Upper lobe of left lung (tissue), 6 donors: ENCODE measurements around the gene IRF4. TPM values are rescaled to one million over a fixed set of nuclear protein-coding genes. Genes with fewer than 3 reads are reported as not detected.

Source experiments
- ATAC-seq, 2 donors: fragments of 200-7000 bp; cut with Tn5 transposase; one replicate each; pipeline ENCODE4 v1.9.1; 2022; ENCODE audit warnings: mild to moderate bottlenecking in 2 of 2, moderate library complexity in 2 of 2; ENCODE audit not compliant: low FRiP score in 2 of 2
- DNase-seq, 2 donors: peaks; one replicate each; pipeline ENCODE4 v3.0.0-alpha.2; 2019 to 2020
- H3K27ac ChIP-seq, 4 donors: fragments of 200-600 bp; sonication (generic); one replicate each; pipeline ENCODE4 v1.5.1; 2016 to 2019
- H3K27me3 ChIP-seq, 4 donors: fragments of 200-600 bp; sonication (generic); one replicate each; pipeline ENCODE4 v1.5.1; 2017 to 2019
- H3K36me3 ChIP-seq, 4 donors: fragments of 200-600 bp; sonication (generic); one replicate each; pipeline ENCODE4 v1.5.1; 2016 to 2019
- H3K4me1 ChIP-seq, 4 donors: fragments of 200-600 bp; sonication (generic); one replicate each; pipeline ENCODE4 v1.5.1; 2018 to 2019
- H3K4me3 ChIP-seq, 4 donors: fragments of 200-600 bp; sonication (generic); one replicate each; pipeline ENCODE4 v1.5.1; 2017 to 2019; ENCODE audit warnings: mild to moderate bottlenecking in 2 of 4, moderate library complexity in 1 of 4
- H3K9me3 ChIP-seq, 4 donors: fragments of 200-600 bp; sonication (generic); one replicate each; pipeline ENCODE4 v1.5.1; 2018 to 2019
- CTCF ChIP-seq, 6 experiments: fragments of 450-650 bp in 4 of 6; fragments of 200-600 bp in 2 of 6; sonication (generic) in 2 of 6; IDR thresholded peaks; one replicate each; pipeline ENCODE4 v1.5.1; 2016 to 2019; ENCODE audit warnings: antibody characterized with exemption in 6 of 6
- EP300 ChIP-seq, 4 donors: sonication (generic); formaldehyde crosslinking; IDR thresholded peaks; one replicate each; pipeline ENCODE4 v1.5.1; 2017; ENCODE audit warnings: antibody characterized with exemption in 4 of 4, control low read depth in 2 of 4
- POLR2A ChIP-seq, 4 donors: fragments of 450-650 bp; IDR thresholded peaks; one replicate each; pipeline ENCODE4 v1.5.1; 2016 to 2017; ENCODE audit warnings: antibody characterized with exemption in 4 of 4, mild to moderate bottlenecking in 2 of 4
- POLR2AphosphoS5 ChIP-seq, 2 donors: sonication (generic); formaldehyde crosslinking; IDR thresholded peaks; one replicate each; pipeline ENCODE4 v1.5.1; 2017; ENCODE audit warnings: antibody characterized with exemption in 2 of 2
- WGBS, 2 donors: methylation state at CpG; one replicate each; pipeline ENCODE4 v1.1.5; 2017 to 2018; 5-methylcytosine and 5-hydroxymethylcytosine counted together
- total RNA-seq, 6 donors: library from RNA; depleted of rRNA in 4 of 6; stranded (reverse); fragments of >200 nt in 4 of 6; gene quantifications; one replicate each; pipeline versions ENCODE4 v1.1.0 to v1.2.1, GENCODE V29; 2016 to 2021
- donor health status: DM: no; HTN: no; CAD: no; lungs with moderate emphysema.
- donor health status: DM: no; HTN: yes; CAD: no; lungs with severe emphysema.

Gene IRF4
- total RNA-seq, 6 donors from 2014 or later: 1.6 to 10.5 (median 5.9) TPM

GRCh38 chr6:350371-350770, 41.2 kb upstream of the IRF4 start:
- TF ChIP-seq POLR2AphosphoS5 (IDR thresholded peaks at IDR 0.05): no peak
- TF ChIP-seq CTCF (IDR thresholded peaks at IDR 0.05): no peak
- TF ChIP-seq EP300 (IDR thresholded peaks at IDR 0.05): no peak
- no peak for TF ChIP-seq POLR2A (IDR thresholded peaks at IDR 0.05)
- no peaks in the 10 kb centered on the region for H3K9me3 ChIP-seq
- no peaks in the 10 kb centered on the region for H3K4me1 ChIP-seq
- no peak overlapping the region for H3K27ac ChIP-seq
- H3K4me3 ChIP-seq: no peak overlapping the region
- peaks cover 0 to 40% (median 23%) of the 10 kb centered on the region in 4 donors for H3K36me3 ChIP-seq
- ATAC-seq (no peak), DNase-seq (no peak)
- WGBS, 2 donors: 88 to 89% methylated on average over 9 of the region's 9 CpGs
- H3K27me3 ChIP-seq: no peaks in the 10 kb centered on the region

GRCh38 chr6:351011-351866, 40.3 kb upstream of the IRF4 start:
- H3K36me3 ChIP-seq: peaks cover 0 to 40% (median 23%) of the 10 kb centered on the region in 4 donors

GRCh38 chr6:351867-352289, 39.7 kb upstream of the IRF4 start:
- no peak for ATAC-seq
- 74 to 81% methylated on average over 4 of the region's 4 CpGs for WGBS, 2 donors
- Histone ChIP-seq H3K27me3 (no peaks in the 10 kb centered on the region), H3K9me3 (no peaks in the 10 kb centered on the region), H3K27ac (no peak overlapping the region), H3K4me1 (no peaks in the 10 kb centered on the region), H3K36me3 (peaks cover 0 to 36% (median 23%) of the 10 kb centered on the region in 4 donors), H3K4me3 (no peak overlapping the region)
- DNase-seq: no peak
- TF ChIP-seq POLR2A (IDR thresholded peaks at IDR 0.05): no peak
- no peak for TF ChIP-seq EP300 (IDR thresholded peaks at IDR 0.05)
- no peak for TF ChIP-seq POLR2AphosphoS5 (IDR thresholded peaks at IDR 0.05)
- no peak for TF ChIP-seq CTCF (IDR thresholded peaks at IDR 0.05)

More at GRCh38 chr6:351011-351866, 40.3 kb upstream of the IRF4 start:
- ATAC-seq (no peak), DNase-seq (peak in 1 of 2 donors; percentile 76)
- H3K27ac ChIP-seq: no peak overlapping the region
- no peaks in the 10 kb centered on the region for H3K27me3 ChIP-seq
- no peaks in the 10 kb centered on the region for H3K4me1 ChIP-seq
- TF ChIP-seq POLR2A (IDR thresholded peaks at IDR 0.05) (no peak), EP300 (IDR thresholded peaks at IDR 0.05) (no peak), CTCF (IDR thresholded peaks at IDR 0.05) (no peak), POLR2AphosphoS5 (IDR thresholded peaks at IDR 0.05) (no peak)
- WGBS, 2 donors: 89% methylated on average over 31 of the region's 31 CpGs
- no peak overlapping the region for H3K4me3 ChIP-seq
- H3K9me3 ChIP-seq: no peaks in the 10 kb centered on the region

DNA sequence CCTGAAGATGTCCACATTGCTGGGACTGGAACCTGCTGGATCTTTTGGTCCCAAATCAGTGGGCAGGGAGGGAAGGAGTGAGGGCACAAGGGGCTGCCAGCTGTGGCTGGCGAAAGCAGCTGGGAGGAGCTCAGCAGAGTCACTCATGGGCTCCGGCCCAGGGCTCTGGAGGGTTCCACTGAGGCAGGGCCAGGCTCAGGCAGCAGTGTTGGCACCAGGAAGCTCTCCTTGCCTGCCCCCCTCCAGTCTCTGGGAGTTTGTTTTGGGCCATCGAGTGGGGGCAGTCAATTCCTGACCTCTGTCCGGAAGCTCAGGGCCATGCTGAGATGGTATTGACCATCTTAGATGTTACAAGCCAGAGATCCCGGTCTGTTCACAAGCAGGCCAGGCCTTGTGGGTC, 39.1 kb upstream of the IRF4 start:
- Histone ChIP-seq H3K4me3 (no peak overlapping the region), H3K27ac (no peak overlapping the region), H3K4me1 (no peaks in the 10 kb centered on the region), H3K27me3 (no peaks in the 10 kb centered on the region), H3K9me3 (no peaks in the 10 kb centered on the region), H3K36me3 (peaks cover 0 to 32% (median 22%) of the 10 kb centered on the region in 4 donors)
- DNase-seq (peak in 1 of 2 donors; percentile 73), ATAC-seq (no peak)
- WGBS, 2 donors: 82 to 92% methylated on average over 5 of the region's 5 CpGs
- TF ChIP-seq CTCF (IDR thresholded peaks at IDR 0.05) (no peak), POLR2A (IDR thresholded peaks at IDR 0.05) (no peak), POLR2AphosphoS5 (IDR thresholded peaks at IDR 0.05) (no peak), EP300 (IDR thresholded peaks at IDR 0.05) (no peak)
